NCI-H1048 (cell line): ENCODE results near the gene ARID3B.
A peak's percentile ranks its signal among the peaks of the same experiment; 100 is the strongest.
"Not testable (repeated sequence)": the region's sequence is repeated elsewhere in the genome, so short reads cannot be mapped to it uniquely, and the experiment has no call there.

Experiments used
- DNase-seq: peaks from one replicate; lab custom pipeline; 2025; lab: John Stamatoyannopoulos, UW

Gene ARID3B

GRCh38 chr15:74537736-74538135 is 3.3 kb upstream of the ARID3B start:
- DNase-seq, result no peak

GRCh38 chr15:74539521-74539920 is 1.5 kb upstream of the ARID3B start:
- DNase-seq, result not testable (repeated sequence)

GRCh38 chr15:74540161-74540760 is 759 bp upstream of the ARID3B start:
- DNase-seq, result no peak

GRCh38 chr15:74541494-74542165 is 610 bp downstream of the ARID3B start:
- no peak for DNase-seq

GRCh38 chr15:74542166-74543042 is 1.4 kb downstream of the ARID3B start:
- no peak for DNase-seq

GRCh38 chr15:74543043-74543422 is 2.0 kb downstream of the ARID3B start:
- DNase-seq, result no peak

GRCh38 chr15:74543583-74543982 is 2.6 kb downstream of the ARID3B start:
- no peak for DNase-seq

- no peak for DNase-seq
These were observed 4.1 kb downstream of the ARID3B start for GRCh38 chr15:74545086-74545485.

GRCh38 chr15:74545776-74546656 is 5.0 kb downstream of the ARID3B start:
- DNase-seq, result peak; percentile 77

GRCh38 chr15:74547616-74548015 is 6.6 kb downstream of the ARID3B start:
- DNase-seq, result no peak

GRCh38 chr15:74548241-74548640 is 7.2 kb downstream of the ARID3B start:
- DNase-seq, result no peak

- no peak for DNase-seq
These were observed 8.8 kb downstream of the ARID3B start for GRCh38 chr15:74549816-74550215.

- no peak for DNase-seq
These were observed 10.7 kb downstream of the ARID3B start for GRCh38 chr15:74551714-74552113.

- no peak for DNase-seq
These were observed 11.9 kb downstream of the ARID3B start for GRCh38 chr15:74552773-74553441.

GRCh38 chr15:74555192-74555591 is 14.2 kb downstream of the ARID3B start:
- DNase-seq, result no peak

- no peak for DNase-seq
These were observed 17.7 kb downstream of the ARID3B start for GRCh38 chr15:74558706-74559105.

GRCh38 chr15:74563442-74563841 is 22.4 kb downstream of the ARID3B start:
- DNase-seq, result no peak

GRCh38 chr15:74564182-74564581 is 23.2 kb downstream of the ARID3B start:
- DNase-seq, result no peak

GRCh38 chr15:74565381-74566085 is 24.5 kb downstream of the ARID3B start:
- no peak for DNase-seq

- no peak for DNase-seq
These were observed 27.6 kb downstream of the ARID3B start for GRCh38 chr15:74568594-74568993.

GRCh38 chr15:74569731-74570070 is 28.7 kb downstream of the ARID3B start:
- no peak for DNase-seq
